ENCODE results near the gene NYNRIN. TPM values are rescaled to one million over a fixed set of nuclear protein-coding genes. Genes with fewer than 3 reads are reported as not detected.

Gene NYNRIN
- total and polyA plus RNA-seq, 2 of the 8 experiments (the other 6 are each of a cell fraction or from before 2014, with no cell fraction given), result 15.2 to 18.3 TPM

GRCh38 chr14:24378327-24378726, 20.5 kb upstream of the NYNRIN start:
- no peaks in the 10 kb centered on the region for H3K9me3 ChIP-seq (ENCODE audit: insufficient read depth in 2 of 2, low read depth in 1 of 2, low read length in 1 of 2)
- H2AFZ ChIP-seq (ENCODE audit: low read length), result no peak overlapping the region
- no peak overlapping the region for H3K14ac ChIP-seq (ENCODE audit: insufficient read length)
- no peak overlapping the region for H2AK5ac ChIP-seq (ENCODE audit: low read depth, low read length)
- no peak overlapping the region for H3K4ac ChIP-seq (replicated peaks; ENCODE audit: insufficient read length, low read depth, low read length)
- POLR2A ChIA-PET (ENCODE audit: partially characterized antibody), result interaction anchor here (1.4 to 4.7 kb wide), 10 partner anchors 8 to 40 kb away, joined by 3 to 27 read pairs (median 5); partner anchors contain the start of gene NFATC4
- H4K5ac ChIP-seq (ENCODE audit: insufficient read length, low read depth, low read length), result no peak overlapping the region
- peaks cover 7% of the 10 kb centered on the region; the same call in 1 of the 2 replicates for H3K23me2 ChIP-seq (ENCODE audit: low read depth, low read length)
- no peak overlapping the region for H3K4me2 ChIP-seq (ENCODE audit: insufficient read depth in 1 of 2, low read depth in 2 of 2, low read length in 2 of 2)
- H3K9ac ChIP-seq (replicated peaks in 1 of 4; ENCODE audit: extremely low read depth in 1 of 4, low read depth in 3 of 4, low read length in 3 of 4), result no peak overlapping the region
- no peak overlapping the region for H3K23ac ChIP-seq (ENCODE audit: insufficient read length)
- H3K56ac ChIP-seq (replicated peaks; ENCODE audit: insufficient read length, low read depth, low read length), result no peak overlapping the region
- DNase-seq (ENCODE audit: low read depth in 1 of 2, low spot score in 2 of 2) (no peak), FAIRE-seq (no peak)
- H2BK12ac ChIP-seq (ENCODE audit: low read depth, low read length), result no peak overlapping the region
- H2BK20ac ChIP-seq (ENCODE audit: low read length), result no peak overlapping the region
- CTCF ChIA-PET (ENCODE audit: partially characterized antibody), result interaction anchor here (0.8 to 16.4 kb wide), 14 partner anchors 8 to 58 kb away, joined by 3 to 207 read pairs (median 9); partner anchors contain the start of genes ADCY4, CBLN3, KHNYN and NFATC4
- peaks cover 11 to 25% (median 13%) of the 10 kb centered on the region in 4 experiments for H3K4me1 ChIP-seq (replicated peaks in 1 of 4; ENCODE audit: control insufficient read depth in 3 of 4, insufficient read depth in 4 of 4, low read length in 3 of 4)
- H2BK120ac ChIP-seq (replicated peaks; ENCODE audit: low read depth, low read length), result no peak overlapping the region
- no peak overlapping the region for H3K18ac ChIP-seq (ENCODE audit: extremely low read depth, low read length)
- no peak overlapping the region for H4K91ac ChIP-seq (replicated peaks; ENCODE audit: insufficient read length, low read length)
- no peak overlapping the region for H3K4me3 ChIP-seq (ENCODE audit: extremely low read depth in 1 of 4, insufficient read depth in 2 of 4, low read depth in 3 of 4, low read length in 4 of 4)
- TF ChIP-seq ASH2L (IDR thresholded peaks at IDR 0.05; ENCODE audit: low read length) (no peak), POU5F1 (IDR thresholded peaks at IDR 0.05; ENCODE audit: low read depth, low read length) (no peak), GTF2F1 (IDR thresholded peaks at IDR 0.05; ENCODE audit: borderline replicate concordance, low read depth, low read length) (no peak), CTBP2 (IDR thresholded peaks at IDR 0.05; ENCODE audit: borderline replicate concordance, insufficient read depth, insufficient read length, low read length) (no peak), SIN3A (conservative IDR thresholded peaks at IDR 0.05 in 1 of 2, IDR thresholded peaks at IDR 0.05 in 1 of 2; ENCODE audit: low read depth in 1 of 2, low read length in 2 of 2) (no peak), MAFK (IDR thresholded peaks at IDR 0.05; ENCODE audit: low read depth, low read length) (no peak), BCL11A (IDR thresholded peaks at IDR 0.05; ENCODE audit: low read depth in 2 of 2, low read length in 2 of 2) (no peak), EP300 (IDR thresholded peaks at IDR 0.05; ENCODE audit: borderline replicate concordance in 1 of 2, low read depth in 2 of 2, low read length in 2 of 2) (no peak), PHF8 (conservative IDR thresholded peaks at IDR 0.05; ENCODE audit: low read depth, low read length) (no peak), SRF (IDR thresholded peaks at IDR 0.05; ENCODE audit: low read depth, low read length) (no peak), ZNF274 (IDR thresholded peaks at IDR 0.05; ENCODE audit: borderline replicate concordance, extremely low read depth, low read length) (no peak), RXRA (IDR thresholded peaks at IDR 0.05; ENCODE audit: insufficient read depth, low read depth, low read length) (no peak)
- H4K20me1 ChIP-seq (replicated peaks in 1 of 2; ENCODE audit: control insufficient read depth in 1 of 2, insufficient read depth in 2 of 2, low read length in 2 of 2), result no peaks in the 10 kb centered on the region
- no peak overlapping the region; the same call in 1 of the 2 replicates for H2BK15ac ChIP-seq (ENCODE audit: low read length)
- H3K79me2 ChIP-seq (ENCODE audit: control insufficient read depth in 1 of 2, insufficient read depth in 2 of 2, low read length in 2 of 2), result no peaks in the 10 kb centered on the region
- no peaks in the 10 kb centered on the region for H3K27me3 ChIP-seq (replicated peaks in 1 of 4; ENCODE audit: control insufficient read depth in 3 of 4, extremely low read depth in 1 of 4, insufficient read depth in 3 of 4, low read length in 3 of 4)
- no peaks in the 10 kb centered on the region for H3K79me1 ChIP-seq (ENCODE audit: low read depth, low read length)
- H4K8ac ChIP-seq (ENCODE audit: extremely low read depth, insufficient read depth, low read length), result no peak overlapping the region; the same call in 1 of the 2 replicates
- WGBS, 2 experiments (ENCODE audit: extremely low coverage in 1 of 2, insufficient coverage in 1 of 2, insufficient read length in 1 of 2, insufficient replicate concordance in 2 of 2, low coverage in 1 of 2, low lambda C conversion rate in 2 of 2, missing lambda C conversion rate in 1 of 2), result 95% methylated on average over 3 of the region's 3 CpGs; no CpG with 5 or more reads in 1 of the 2 experiments
- 0 out of 2 replicates have a peak overlapping the region, but pooled peaks have one; percentile 32 for H2BK5ac ChIP-seq (ENCODE audit: low read depth, low read length)
- no peak overlapping the region for H3K27ac ChIP-seq (ENCODE audit: low read depth, low read length)
- peaks cover 2 to 7% (median 3%) of the 10 kb centered on the region in 4 experiments; a peak in 5 of 8 replicates for H3K36me3 ChIP-seq (ENCODE audit: control insufficient read depth in 2 of 4, insufficient read depth in 4 of 4, low read length in 3 of 4)

Measured in H1 (cell line).